Astrocyte of the spinal cord (primary cell): ENCODE data around the gene EIF1B.

ENCODE experiments used
- DNase-seq: peaks from one replicate; pipeline ENCODE4 v3.0.0; 2011; ENCODE audit warnings: low read depth, low spot score
- H3K4me3 ChIP-seq: 2 replicates; pipeline ENCODE4 v1.5.1; 2011; ENCODE audit warnings: low read depth, mild to moderate bottlenecking, low read length, moderate library complexity
- in situ Hi-C: cut with HindIII; loops from 2 replicates; pipeline ENCODE4 v1.10.0; 2017; ENCODE audit warnings: low sequenced_read_pairs
- TF ChIP-seq, protein P1 (sequence below): IDR thresholded peaks from 2 replicates; pipeline ENCODE4 v1.5.1; 2012; ENCODE audit warnings: low read depth, mild to moderate bottlenecking, low read length, inconsistent platforms

The EIF1B gene

DNA sequence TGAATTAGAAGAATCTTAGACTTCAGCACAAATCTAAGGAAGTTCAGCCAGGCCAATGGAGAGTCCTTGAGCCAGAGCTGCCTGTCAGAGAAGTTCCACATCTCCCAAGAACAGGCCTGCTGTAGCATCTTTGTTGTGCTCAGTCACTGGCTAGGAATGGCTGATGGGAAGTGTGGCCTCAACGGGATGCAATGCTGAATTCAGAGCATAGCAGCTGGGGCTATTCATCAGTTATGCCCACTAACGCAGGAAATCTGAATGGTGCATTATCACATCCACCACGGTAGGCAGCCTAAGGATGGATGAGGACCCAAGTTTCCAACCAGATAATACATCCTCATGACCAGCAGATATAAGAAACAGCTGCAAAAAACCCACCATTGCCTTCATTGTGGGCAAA lies 3.2 kb upstream of the EIF1B start:
- H3K4me3 ChIP-seq, result no peak overlapping the region
- DNase-seq, result peak; percentile 23
- in situ Hi-C loops, result no loop called here
- TF ChIP-seq, protein P1, sequence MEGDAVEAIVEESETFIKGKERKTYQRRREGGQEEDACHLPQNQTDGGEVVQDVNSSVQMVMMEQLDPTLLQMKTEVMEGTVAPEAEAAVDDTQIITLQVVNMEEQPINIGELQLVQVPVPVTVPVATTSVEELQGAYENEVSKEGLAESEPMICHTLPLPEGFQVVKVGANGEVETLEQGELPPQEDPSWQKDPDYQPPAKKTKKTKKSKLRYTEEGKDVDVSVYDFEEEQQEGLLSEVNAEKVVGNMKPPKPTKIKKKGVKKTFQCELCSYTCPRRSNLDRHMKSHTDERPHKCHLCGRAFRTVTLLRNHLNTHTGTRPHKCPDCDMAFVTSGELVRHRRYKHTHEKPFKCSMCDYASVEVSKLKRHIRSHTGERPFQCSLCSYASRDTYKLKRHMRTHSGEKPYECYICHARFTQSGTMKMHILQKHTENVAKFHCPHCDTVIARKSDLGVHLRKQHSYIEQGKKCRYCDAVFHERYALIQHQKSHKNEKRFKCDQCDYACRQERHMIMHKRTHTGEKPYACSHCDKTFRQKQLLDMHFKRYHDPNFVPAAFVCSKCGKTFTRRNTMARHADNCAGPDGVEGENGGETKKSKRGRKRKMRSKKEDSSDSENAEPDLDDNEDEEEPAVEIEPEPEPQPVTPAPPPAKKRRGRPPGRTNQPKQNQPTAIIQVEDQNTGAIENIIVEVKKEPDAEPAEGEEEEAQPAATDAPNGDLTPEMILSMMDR, result no peak

DNA sequence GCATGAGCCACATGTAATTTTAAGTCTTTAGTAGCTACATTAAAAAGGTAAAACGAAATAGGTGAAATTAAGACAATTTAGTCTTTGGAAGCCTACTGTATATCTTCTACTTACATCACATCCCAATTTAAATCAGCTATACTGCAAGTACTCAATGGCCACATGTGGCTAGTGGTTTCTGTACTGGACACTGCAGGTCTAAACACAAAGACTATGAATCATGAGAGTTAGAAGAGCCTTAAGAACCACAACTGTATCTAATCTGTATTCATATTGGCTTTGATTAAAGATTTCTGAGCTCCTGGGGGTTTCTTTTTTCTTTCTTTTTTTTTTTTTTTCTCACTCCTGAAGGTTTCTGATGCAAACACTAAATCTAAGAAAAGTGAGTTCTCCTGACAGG lies 2.3 kb upstream of the EIF1B start:
- no peak overlapping the region for H3K4me3 ChIP-seq
- TF ChIP-seq, protein P1, result no peak
- peak; percentile 41 for DNase-seq
- in situ Hi-C loops, result no loop called here

DNA sequence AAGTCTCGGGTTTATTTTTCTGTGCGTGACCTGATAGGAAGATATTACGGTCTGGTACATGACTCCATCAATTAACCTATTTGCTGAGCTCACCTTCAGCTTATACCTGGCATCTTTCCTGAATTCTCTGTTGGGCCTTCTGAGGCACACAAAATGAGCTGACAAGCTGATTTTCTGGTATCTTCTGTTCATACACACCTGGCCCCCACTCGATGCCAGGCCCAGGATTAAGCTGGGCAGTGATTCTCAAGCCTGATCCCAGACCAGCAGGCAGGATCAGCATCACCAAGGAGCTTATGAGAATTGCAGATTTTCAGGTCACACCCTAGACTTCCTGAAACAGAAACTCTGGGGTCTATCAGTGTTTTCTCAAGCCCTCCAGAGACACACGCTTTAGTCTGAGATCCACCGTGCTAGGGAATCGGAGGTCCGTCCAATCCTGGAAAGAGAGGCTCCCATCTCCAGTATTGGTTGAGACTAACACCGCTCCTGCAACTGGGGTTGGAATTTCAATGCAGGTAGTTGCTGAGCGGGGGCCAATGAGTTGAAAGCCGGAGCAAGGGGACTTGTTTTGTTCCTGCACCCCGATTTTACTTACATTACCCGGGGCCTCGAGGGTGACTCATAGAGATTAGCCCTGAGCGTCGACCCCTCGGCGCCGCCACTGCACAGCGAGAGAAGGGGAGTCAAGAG lies 636 bp upstream of the EIF1B start:
- DNase-seq, result no peak
- TF ChIP-seq, protein P1, result no peak
- peak overlapping the region; percentile 95 for H3K4me3 ChIP-seq
- in situ Hi-C loops, result no loop called here

DNA sequence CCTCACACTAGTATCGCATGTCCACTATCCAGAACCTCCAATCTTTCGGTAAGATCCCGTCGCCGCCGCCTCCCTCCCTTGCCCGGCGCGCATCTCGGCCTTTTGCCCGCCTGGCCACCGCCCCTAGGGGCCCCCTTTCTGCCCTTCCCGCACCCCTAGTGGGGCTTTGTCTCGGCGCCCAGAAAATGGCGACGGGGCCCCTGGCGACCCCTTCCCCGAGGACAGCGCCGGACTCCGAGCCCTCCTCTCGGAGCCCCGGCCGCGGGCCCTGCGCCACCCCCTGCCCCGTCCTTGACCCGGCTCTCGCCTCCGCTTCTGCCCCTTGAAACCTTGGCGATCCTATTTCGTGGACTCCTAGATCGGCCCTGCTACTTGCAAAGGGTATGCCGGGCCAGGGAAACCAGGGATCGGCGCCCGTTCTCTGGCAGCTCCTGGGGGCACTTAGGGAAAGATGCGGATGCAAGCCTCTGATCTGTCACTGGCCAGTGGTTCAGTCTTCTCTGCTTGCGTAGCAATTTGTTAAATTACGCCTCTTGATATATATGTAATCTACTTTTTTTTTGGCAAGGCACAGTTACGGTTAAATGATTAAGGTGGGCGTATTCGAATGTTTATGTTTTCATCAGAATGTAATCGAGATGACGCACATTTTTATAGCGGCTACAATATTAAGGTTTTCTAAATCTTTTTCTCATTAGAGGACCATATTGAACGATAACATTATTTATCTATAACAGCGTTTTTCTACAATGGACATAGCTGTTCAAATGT lies 603 bp downstream of the EIF1B start:
- TF ChIP-seq, protein P1, result no peak
- in situ Hi-C loops, result no loop called here
- H3K4me3 ChIP-seq, result peak overlapping the region; percentile 95
- DNase-seq, result peak; percentile 50

DNA sequence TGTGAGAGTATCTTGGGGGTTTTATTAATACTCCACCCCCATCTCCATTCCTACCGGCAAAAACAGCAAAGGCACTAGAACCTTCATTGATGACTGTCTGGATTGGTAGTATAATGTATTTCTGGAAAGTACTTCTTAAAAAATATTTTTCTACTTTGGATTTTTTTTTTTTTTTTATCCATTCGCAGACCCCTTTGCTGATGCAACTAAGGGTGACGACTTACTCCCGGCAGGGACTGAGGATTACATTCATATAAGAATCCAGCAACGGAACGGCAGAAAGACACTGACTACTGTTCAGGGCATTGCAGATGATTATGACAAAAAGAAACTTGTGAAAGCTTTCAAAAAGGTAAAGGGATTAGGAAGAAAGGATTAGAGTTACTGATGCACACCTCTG lies 1.2 kb downstream of the EIF1B start:
- in situ Hi-C loops, result no loop called here
- TF ChIP-seq, protein P1, result no peak
- H3K4me3 ChIP-seq, result peak overlapping the region; percentile 95
- peak; percentile 39 for DNase-seq

DNA sequence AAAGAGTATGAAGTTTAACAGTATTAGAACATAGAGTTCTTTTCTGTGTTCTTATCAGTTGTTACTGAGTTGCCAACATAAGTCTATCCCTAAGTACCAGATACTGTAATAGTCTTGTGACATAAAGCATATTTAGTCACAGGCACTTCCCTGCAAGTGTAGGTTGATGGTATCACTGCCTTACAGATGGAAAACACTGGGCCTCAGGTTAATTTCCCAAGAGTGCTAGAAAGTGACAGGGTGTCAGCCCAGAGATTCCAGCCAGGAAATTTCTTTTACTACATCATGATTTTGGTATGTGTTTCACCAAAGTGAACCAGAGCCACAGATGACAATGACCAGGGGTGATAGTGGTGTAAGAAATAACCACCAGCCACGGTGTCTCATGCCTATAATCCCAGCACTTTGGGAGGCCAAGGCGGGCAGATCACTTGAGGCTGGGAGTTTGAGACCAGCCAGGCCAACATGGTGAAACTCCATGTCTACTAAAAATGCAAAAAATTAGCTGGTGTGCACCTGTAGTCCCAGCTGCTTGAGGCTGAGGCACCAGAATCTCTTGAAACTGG lies 3.2 kb downstream of the EIF1B start:
- TF ChIP-seq, protein P1, result no peak
- no peak overlapping the region for H3K4me3 ChIP-seq
- in situ Hi-C loops, result no loop called here
- DNase-seq, result no peak
